ENCODE results near the gene GSK3A. TPM values are rescaled to one million over a fixed set of nuclear protein-coding genes. Genes with fewer than 3 reads are reported as not detected.

The GSK3A gene
- total RNA-seq (ENCODE audit: low replicate concordance), result 3.1 and 18.3 TPM in 2 replicates

GRCh38 chr19:42242512-42243409, at the start of gene GSK3A:
Gene GSK3A (minus strand): TSS chr19:42242602. CDS start chr19:42242465, 137 bp downstream.
- peak; percentile 12 for TF ChIP-seq CTCF (IDR thresholded peaks at IDR 0.05; ENCODE audit: insufficient read depth, low read length)
- peak within 1 kb of the TSS; percentile 90 for H3K4me3 ChIP-seq (ENCODE audit: low read depth, low read length)
- DNase-seq (ENCODE audit: low read depth), result peak; percentile 99

GRCh38 chr19:42291435-42291810, 49.0 kb upstream of the GSK3A start:
- H3K4me3 ChIP-seq (ENCODE audit: low read depth, low read length), result no peak overlapping the region
- no peak for TF ChIP-seq CTCF (IDR thresholded peaks at IDR 0.05; ENCODE audit: insufficient read depth, low read length)
- no peak for DNase-seq (ENCODE audit: low read depth)

- no peak overlapping the region for H3K4me3 ChIP-seq (ENCODE audit: low read depth, low read length)
- TF ChIP-seq CTCF (IDR thresholded peaks at IDR 0.05; ENCODE audit: insufficient read depth, low read length), result peak; percentile 44
- no peak for DNase-seq (ENCODE audit: low read depth)
Measured at GRCh38 chr19:42290523-42291434, 48.4 kb upstream of the GSK3A start.

GRCh38 chr19:42290136-42290522, 47.7 kb upstream of the GSK3A start:
- no peak overlapping the region for H3K4me3 ChIP-seq (ENCODE audit: low read depth, low read length)
- no peak for TF ChIP-seq CTCF (IDR thresholded peaks at IDR 0.05; ENCODE audit: insufficient read depth, low read length)
- DNase-seq (ENCODE audit: low read depth), result no peak

- TF ChIP-seq CTCF (IDR thresholded peaks at IDR 0.05; ENCODE audit: insufficient read depth, low read length), result no peak
- no peak overlapping the region for H3K4me3 ChIP-seq (ENCODE audit: low read depth, low read length)
- no peak for DNase-seq (ENCODE audit: low read depth)
Measured at GRCh38 chr19:42289556-42290041, 47.2 kb upstream of the GSK3A start.

- no peak for DNase-seq (ENCODE audit: low read depth)
- TF ChIP-seq CTCF (IDR thresholded peaks at IDR 0.05; ENCODE audit: insufficient read depth, low read length), result no peak
- H3K4me3 ChIP-seq (ENCODE audit: low read depth, low read length), result no peak overlapping the region
Measured at GRCh38 chr19:42288881-42289555, 46.6 kb upstream of the GSK3A start.
